WTC11 (cell line): Measurements from ENCODE around the gene MAGEB6B. TPM values are rescaled to one million over a fixed set of nuclear protein-coding genes. Genes with fewer than 3 reads are reported as not detected.
A peak's percentile ranks its signal among the peaks of the same experiment; 100 is the strongest.

ENCODE experiments used
- ATAC-seq: fragments of 200-7000 bp; cut with Tn5 transposase; 2 replicates; pipeline ENCODE4 v1.10.0; 2021; ENCODE audit warnings: mild to moderate bottlenecking, moderate library complexity
- CTCF ChIA-PET: fragments of 300-600 bp; sonication (Branson Sonifier 250); formaldehyde crosslinking; loops from one replicate; lab custom pipeline; 2021; ENCODE audit warnings: antibody characterized with exemption; lab: Charles Lee
- POLR2A ChIA-PET: fragments of 350-600 bp; sonication (Branson Sonifier 250); formaldehyde crosslinking; loops from one replicate; lab custom pipeline; 2021; ENCODE audit warnings: antibody characterized with exemption; lab: Charles Lee
- DNase-seq: peaks from one replicate; pipeline ENCODE4 v3.0.0; 2021; ENCODE audit warnings: low spot score
- H3K27ac Mint-ChIP-seq: 2 replicates; pipeline ENCODE4 v1.8.0; 2021; ENCODE audit warnings: mixed read lengths
- H3K27me3 Mint-ChIP-seq: 2 replicates; pipeline ENCODE4 v1.8.0; 2021; ENCODE audit warnings: low read depth, mild to moderate bottlenecking, moderate library complexity, mixed read lengths
- H3K36me3 Mint-ChIP-seq: 2 replicates; pipeline ENCODE4 v1.8.0; 2021; ENCODE audit warnings: mixed read lengths
- H3K4me1 Mint-ChIP-seq: 2 replicates; pipeline ENCODE4 v1.8.0; 2022; ENCODE audit warnings: mixed read lengths
- H3K4me3 Mint-ChIP-seq: 2 replicates; pipeline ENCODE4 v1.8.0; 2021; ENCODE audit warnings: mild to moderate bottlenecking, moderate library complexity, mixed read lengths
- H3K9me3 Mint-ChIP-seq: 2 replicates; pipeline ENCODE4 v1.8.0; 2021; ENCODE audit warnings: mixed read lengths
- CBFB ChIP-seq: sonication (generic); formaldehyde crosslinking; IDR thresholded peaks from 2 replicates; pipeline ENCODE4 v1.8.1; 2022; ENCODE audit warnings: mild to moderate bottlenecking, low read depth, missing genetic modification reagents
- CREM ChIP-seq: sonication (generic); formaldehyde crosslinking; IDR thresholded peaks from 2 replicates; pipeline ENCODE4 v1.8.1; 2022; ENCODE audit warnings: mild to moderate bottlenecking, missing genetic modification reagents, moderate library complexity
- ETV6 ChIP-seq: sonication (generic); formaldehyde crosslinking; IDR thresholded peaks from 2 replicates; pipeline ENCODE4 v1.8.1; 2022; ENCODE audit warnings: mild to moderate bottlenecking, missing genetic modification reagents
- GRHL2 ChIP-seq: fragments of 250-450 bp; sonication (Bioruptor Pico); IDR thresholded peaks from 2 replicates; pipeline ENCODE4 v1.8.0; 2022; ENCODE audit warnings: mild to moderate bottlenecking, moderate library complexity; ENCODE audit not compliant: insufficient replicate concordance, severe bottlenecking
- GTF2I ChIP-seq: fragments of 250-450 bp; sonication (Bioruptor Pico); conservative IDR thresholded peaks from 2 replicates; pipeline ENCODE4 v1.4.0; 2021; ENCODE audit warnings: mild to moderate bottlenecking
- IRF2 ChIP-seq: sonication (generic); formaldehyde crosslinking; IDR thresholded peaks from 2 replicates; pipeline ENCODE4 v1.8.0; 2022; ENCODE audit warnings: low read depth, missing genetic modification reagents, borderline replicate concordance
- JAZF1 ChIP-seq: fragments of 250-450 bp; sonication (Bioruptor Pico); IDR thresholded peaks from 2 replicates; pipeline ENCODE4 v1.9.0; 2021; ENCODE audit warnings: moderate library complexity, mild to moderate bottlenecking, inconsistent platforms
- JUN ChIP-seq: sonication (generic); formaldehyde crosslinking; IDR thresholded peaks from 2 replicates; pipeline ENCODE4 v1.8.0; 2023; ENCODE audit warnings: mild to moderate bottlenecking, missing genetic modification reagents
- MXD4 ChIP-seq: fragments of 250-450 bp; sonication (Bioruptor Pico); IDR thresholded peaks from 2 replicates; pipeline ENCODE4 v1.8.0; 2021; ENCODE audit warnings: mild to moderate bottlenecking, moderate library complexity, borderline replicate concordance
- RELA ChIP-seq: sonication (generic); formaldehyde crosslinking; IDR thresholded peaks from 2 replicates; pipeline ENCODE4 v1.8.1; 2022; ENCODE audit warnings: missing genetic modification reagents, mild to moderate bottlenecking, borderline replicate concordance
- SOX15 ChIP-seq: fragments of 250-450 bp; sonication (Bioruptor Pico); IDR thresholded peaks from 2 replicates; pipeline ENCODE4 v1.9.0; 2021; ENCODE audit warnings: mild to moderate bottlenecking
- TEAD4 ChIP-seq: sonication (generic); formaldehyde crosslinking; IDR thresholded peaks from 2 replicates; pipeline ENCODE4 v1.8.0; 2022; ENCODE audit warnings: mild to moderate bottlenecking, missing genetic modification reagents
- TP53 ChIP-seq: sonication (generic); formaldehyde crosslinking; IDR thresholded peaks from 2 replicates; pipeline ENCODE4 v1.8.1; 2023; ENCODE audit warnings: mild to moderate bottlenecking, missing genetic modification reagents
- ZNF121 ChIP-seq: sonication (generic); formaldehyde crosslinking; IDR thresholded peaks from 2 replicates; pipeline ENCODE4 v1.8.0; 2023; ENCODE audit warnings: missing genetic modification reagents
- ZNF232 ChIP-seq: sonication (generic); formaldehyde crosslinking; IDR thresholded peaks from 2 replicates; pipeline ENCODE4 v1.8.0; 2022; ENCODE audit warnings: mild to moderate bottlenecking, missing genetic modification reagents
- ZNF263 ChIP-seq: sonication (generic); formaldehyde crosslinking; IDR thresholded peaks from 2 replicates; pipeline ENCODE4 v1.8.1; 2022; ENCODE audit warnings: low read depth, mild to moderate bottlenecking, moderate library complexity, missing genetic modification reagents
- ZNF396 ChIP-seq: fragments of 250-450 bp; sonication (Bioruptor Pico); IDR thresholded peaks from 2 replicates; pipeline ENCODE4 v1.8.0; 2021; ENCODE audit warnings: mild to moderate bottlenecking, moderate library complexity, borderline replicate concordance
- ZNF416 ChIP-seq: fragments of 250-450 bp; sonication (Bioruptor Pico); IDR thresholded peaks from 2 replicates; pipeline ENCODE4 v1.9.0; 2021; ENCODE audit warnings: mild to moderate bottlenecking, inconsistent platforms
- total RNA-seq: library from RNA; stranded (reverse); gene quantifications from 3 replicates; pipeline ENCODE4 v1.2.3, GENCODE V29; 2021
- TF ChIP-seq, protein P1 (sequence below): sonication (generic); formaldehyde crosslinking; IDR thresholded peaks from 2 replicates; pipeline ENCODE4 v1.8.1; 2023; ENCODE audit warnings: mild to moderate bottlenecking, missing genetic modification reagents, borderline replicate concordance
- TF ChIP-seq, protein P2 (sequence below): fragments of 250-450 bp; sonication (Bioruptor Pico); IDR thresholded peaks from 2 replicates; pipeline ENCODE4 v2.1.2; 2022; ENCODE audit warnings: mild to moderate bottlenecking, moderate library complexity
- TF ChIP-seq, protein P3 (sequence below): sonication (generic); formaldehyde crosslinking; IDR thresholded peaks from 2 replicates; pipeline ENCODE4 v1.8.1; 2022; ENCODE audit warnings: low read depth, mild to moderate bottlenecking, moderate library complexity, missing genetic modification reagents, borderline replicate concordance
- TF ChIP-seq, protein P4 (sequence below): fragments of 250-450 bp; sonication (Bioruptor Pico); IDR thresholded peaks from 2 replicates; pipeline ENCODE4 v1.9.0; 2021; ENCODE audit warnings: moderate library complexity, mild to moderate bottlenecking, inconsistent platforms, borderline replicate concordance
- TF ChIP-seq, protein P5 (sequence below): sonication (generic); formaldehyde crosslinking; IDR thresholded peaks from 2 replicates; pipeline ENCODE4 v1.8.0; 2023; ENCODE audit warnings: missing genetic modification reagents
- TF ChIP-seq, protein P6 (sequence below): fragments of 200-600 bp; IDR thresholded peaks from 2 replicates; pipeline ENCODE4 v1.8.0; 2022; ENCODE audit warnings: antibody characterized with exemption

Gene MAGEB6B
- total RNA-seq, 1 experiment from 2014 or later, result not detected

DNA sequence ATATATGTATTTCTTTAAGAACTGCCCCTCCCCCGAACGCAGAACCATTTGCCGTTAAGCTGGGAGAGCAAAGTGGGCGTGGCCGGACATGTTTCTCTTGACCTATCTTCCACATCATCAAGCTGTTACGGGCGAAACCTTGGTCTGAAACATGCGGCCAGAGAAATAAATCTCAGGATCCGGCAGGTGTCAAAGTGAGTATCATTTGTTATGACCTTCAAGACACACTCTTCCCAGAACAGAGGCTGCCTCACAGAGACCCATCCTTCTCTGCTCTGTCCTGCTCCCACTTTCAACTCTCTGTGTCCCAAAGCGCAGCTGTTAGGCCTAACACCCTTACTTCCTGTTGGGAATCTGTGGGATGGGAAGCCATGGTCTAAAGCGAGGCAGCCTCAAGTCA is 22.1 kb upstream of the MAGEB6B start, which contains the start of gene MAGEB18 (continued):
- TF ChIP-seq, protein P1, sequence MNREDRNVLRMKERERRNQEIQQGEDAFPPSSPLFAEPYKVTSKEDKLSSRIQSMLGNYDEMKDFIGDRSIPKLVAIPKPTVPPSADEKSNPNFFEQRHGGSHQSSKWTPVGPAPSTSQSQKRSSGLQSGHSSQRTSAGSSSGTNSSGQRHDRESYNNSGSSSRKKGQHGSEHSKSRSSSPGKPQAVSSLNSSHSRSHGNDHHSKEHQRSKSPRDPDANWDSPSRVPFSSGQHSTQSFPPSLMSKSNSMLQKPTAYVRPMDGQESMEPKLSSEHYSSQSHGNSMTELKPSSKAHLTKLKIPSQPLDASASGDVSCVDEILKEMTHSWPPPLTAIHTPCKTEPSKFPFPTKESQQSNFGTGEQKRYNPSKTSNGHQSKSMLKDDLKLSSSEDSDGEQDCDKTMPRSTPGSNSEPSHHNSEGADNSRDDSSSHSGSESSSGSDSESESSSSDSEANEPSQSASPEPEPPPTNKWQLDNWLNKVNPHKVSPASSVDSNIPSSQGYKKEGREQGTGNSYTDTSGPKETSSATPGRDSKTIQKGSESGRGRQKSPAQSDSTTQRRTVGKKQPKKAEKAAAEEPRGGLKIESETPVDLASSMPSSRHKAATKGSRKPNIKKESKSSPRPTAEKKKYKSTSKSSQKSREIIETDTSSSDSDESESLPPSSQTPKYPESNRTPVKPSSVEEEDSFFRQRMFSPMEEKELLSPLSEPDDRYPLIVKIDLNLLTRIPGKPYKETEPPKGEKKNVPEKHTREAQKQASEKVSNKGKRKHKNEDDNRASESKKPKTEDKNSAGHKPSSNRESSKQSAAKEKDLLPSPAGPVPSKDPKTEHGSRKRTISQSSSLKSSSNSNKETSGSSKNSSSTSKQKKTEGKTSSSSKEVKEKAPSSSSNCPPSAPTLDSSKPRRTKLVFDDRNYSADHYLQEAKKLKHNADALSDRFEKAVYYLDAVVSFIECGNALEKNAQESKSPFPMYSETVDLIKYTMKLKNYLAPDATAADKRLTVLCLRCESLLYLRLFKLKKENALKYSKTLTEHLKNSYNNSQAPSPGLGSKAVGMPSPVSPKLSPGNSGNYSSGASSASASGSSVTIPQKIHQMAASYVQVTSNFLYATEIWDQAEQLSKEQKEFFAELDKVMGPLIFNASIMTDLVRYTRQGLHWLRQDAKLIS (CRISPR knock-in tag), result no peak
- no peak for TF ChIP-seq ZNF416 (CRISPR knock-in tag)
- TF ChIP-seq CREM (CRISPR knock-in tag), result no peak
- no peak for TF ChIP-seq TEAD4 (CRISPR knock-in tag)
- TF ChIP-seq ZNF232 (CRISPR knock-in tag), result no peak

DNA sequence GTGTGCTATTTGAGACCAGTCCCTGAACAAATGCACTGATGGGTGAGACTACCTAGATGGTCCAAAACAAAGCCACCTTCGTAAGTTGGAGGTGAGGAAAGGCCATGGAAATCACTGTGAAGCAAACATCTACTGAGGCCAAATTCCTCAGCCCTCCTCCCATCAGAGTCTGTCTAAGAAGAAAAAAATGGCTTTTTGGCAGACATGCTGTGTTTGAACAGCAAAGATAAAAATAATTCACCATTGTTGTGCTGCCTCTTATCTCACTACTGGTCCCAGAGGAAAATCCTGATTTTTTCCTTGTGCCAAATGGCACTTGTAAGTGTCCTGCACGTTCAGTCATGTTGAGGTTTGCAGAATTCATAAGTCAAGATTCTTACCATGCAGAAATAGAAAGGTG is 14.4 kb upstream of the MAGEB6B start:
- no peak for ATAC-seq
- ChIA-PET CTCF (no interaction called here), POLR2A (no interaction called here)
- no peak for DNase-seq
- no peak overlapping the region for H3K27ac Mint-ChIP-seq
- H3K9me3 Mint-ChIP-seq, result no peaks in the 10 kb centered on the region
- H3K27me3 Mint-ChIP-seq, result no peaks in the 10 kb centered on the region
- TF ChIP-seq ZNF396, result no peak
- TF ChIP-seq, protein P2, sequence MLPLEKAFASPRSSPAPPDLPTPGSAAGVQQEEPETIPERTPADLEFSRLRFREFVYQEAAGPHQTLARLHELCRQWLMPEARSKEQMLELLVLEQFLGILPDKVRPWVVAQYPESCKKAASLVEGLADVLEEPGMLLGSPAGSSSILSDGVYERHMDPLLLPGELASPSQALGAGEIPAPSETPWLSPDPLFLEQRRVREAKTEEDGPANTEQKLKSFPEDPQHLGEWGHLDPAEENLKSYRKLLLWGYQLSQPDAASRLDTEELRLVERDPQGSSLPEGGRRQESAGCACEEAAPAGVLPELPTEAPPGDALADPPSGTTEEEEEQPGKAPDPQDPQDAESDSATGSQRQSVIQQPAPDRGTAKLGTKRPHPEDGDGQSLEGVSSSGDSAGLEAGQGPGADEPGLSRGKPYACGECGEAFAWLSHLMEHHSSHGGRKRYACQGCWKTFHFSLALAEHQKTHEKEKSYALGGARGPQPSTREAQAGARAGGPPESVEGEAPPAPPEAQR (CRISPR knock-in tag), result no peak
- no peak for TF ChIP-seq JAZF1 (CRISPR knock-in tag)
- TF ChIP-seq TEAD4 (CRISPR knock-in tag), result no peak
- no peak for TF ChIP-seq SOX15 (CRISPR knock-in tag)
- no peak for TF ChIP-seq CBFB (CRISPR knock-in tag)
- TF ChIP-seq GRHL2 (CRISPR knock-in tag), result no peak
- TF ChIP-seq IRF2 (CRISPR knock-in tag), result no peak
- TF ChIP-seq MXD4 (CRISPR knock-in tag), result no peak
- TF ChIP-seq, protein P3, sequence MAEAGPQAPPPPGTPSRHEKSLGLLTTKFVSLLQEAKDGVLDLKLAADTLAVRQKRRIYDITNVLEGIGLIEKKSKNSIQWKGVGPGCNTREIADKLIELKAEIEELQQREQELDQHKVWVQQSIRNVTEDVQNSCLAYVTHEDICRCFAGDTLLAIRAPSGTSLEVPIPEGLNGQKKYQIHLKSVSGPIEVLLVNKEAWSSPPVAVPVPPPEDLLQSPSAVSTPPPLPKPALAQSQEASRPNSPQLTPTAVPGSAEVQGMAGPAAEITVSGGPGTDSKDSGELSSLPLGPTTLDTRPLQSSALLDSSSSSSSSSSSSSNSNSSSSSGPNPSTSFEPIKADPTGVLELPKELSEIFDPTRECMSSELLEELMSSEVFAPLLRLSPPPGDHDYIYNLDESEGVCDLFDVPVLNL (CRISPR knock-in tag), result no peak
- TF ChIP-seq ZNF263 (CRISPR knock-in tag), result no peak
- H3K36me3 Mint-ChIP-seq, result no peaks in the 10 kb centered on the region
- no peak overlapping the region for H3K4me3 Mint-ChIP-seq
- no peaks in the 10 kb centered on the region for H3K4me1 Mint-ChIP-seq

DNA sequence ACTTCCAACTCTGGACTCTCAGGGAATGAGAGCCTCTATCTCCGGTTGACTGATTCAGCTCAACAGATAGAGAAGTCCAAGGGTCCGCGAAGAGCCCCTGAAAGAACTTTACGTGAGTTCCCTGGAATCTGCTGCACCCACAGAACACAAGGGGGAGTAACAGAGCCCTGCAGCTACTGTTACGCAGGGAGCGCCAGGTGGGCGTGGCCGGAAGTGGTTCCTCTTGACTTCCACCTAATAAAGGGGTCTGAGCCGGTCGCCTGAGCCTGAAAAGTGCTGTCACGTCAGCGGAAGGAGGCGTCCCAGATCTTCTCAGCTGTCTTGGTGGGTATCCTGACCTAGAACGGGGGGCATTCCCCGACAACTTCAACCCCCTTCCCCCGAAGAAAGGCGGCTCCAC is 31.8 kb downstream of the MAGEB6B start, which contains the start of gene MAGEB6:
Gene MAGEB6, plus strand, starts transcription at position 237 of the 400 bp plus-strand sequence. CDS start 1,407 bp downstream, outside the sequence.
- ChIA-PET CTCF (no interaction called here), POLR2A (no interaction called here)
- DNase-seq, result peak; percentile 11
- TF ChIP-seq RELA (CRISPR knock-in tag) (no peak), ZNF121 (CRISPR knock-in tag) (no peak), JUN (CRISPR knock-in tag) (no peak), ETV6 (CRISPR knock-in tag) (no peak), GTF2I (CRISPR knock-in tag) (no peak), TP53 (no peak)
- TF ChIP-seq, protein P4, sequence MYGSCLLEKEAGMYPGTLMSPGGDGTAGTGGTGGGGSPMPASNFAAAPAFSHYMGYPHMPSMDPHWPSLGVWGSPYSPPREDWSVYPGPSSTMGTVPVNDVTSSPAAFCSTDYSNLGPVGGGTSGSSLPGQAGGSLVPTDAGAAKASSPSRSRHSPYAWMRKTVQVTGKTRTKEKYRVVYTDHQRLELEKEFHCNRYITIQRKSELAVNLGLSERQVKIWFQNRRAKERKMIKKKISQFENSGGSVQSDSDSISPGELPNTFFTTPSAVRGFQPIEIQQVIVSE, result no peak
- TF ChIP-seq, protein P5, sequence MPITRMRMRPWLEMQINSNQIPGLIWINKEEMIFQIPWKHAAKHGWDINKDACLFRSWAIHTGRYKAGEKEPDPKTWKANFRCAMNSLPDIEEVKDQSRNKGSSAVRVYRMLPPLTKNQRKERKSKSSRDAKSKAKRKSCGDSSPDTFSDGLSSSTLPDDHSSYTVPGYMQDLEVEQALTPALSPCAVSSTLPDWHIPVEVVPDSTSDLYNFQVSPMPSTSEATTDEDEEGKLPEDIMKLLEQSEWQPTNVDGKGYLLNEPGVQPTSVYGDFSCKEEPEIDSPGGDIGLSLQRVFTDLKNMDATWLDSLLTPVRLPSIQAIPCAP, result no peak
- TF ChIP-seq, protein P6, sequence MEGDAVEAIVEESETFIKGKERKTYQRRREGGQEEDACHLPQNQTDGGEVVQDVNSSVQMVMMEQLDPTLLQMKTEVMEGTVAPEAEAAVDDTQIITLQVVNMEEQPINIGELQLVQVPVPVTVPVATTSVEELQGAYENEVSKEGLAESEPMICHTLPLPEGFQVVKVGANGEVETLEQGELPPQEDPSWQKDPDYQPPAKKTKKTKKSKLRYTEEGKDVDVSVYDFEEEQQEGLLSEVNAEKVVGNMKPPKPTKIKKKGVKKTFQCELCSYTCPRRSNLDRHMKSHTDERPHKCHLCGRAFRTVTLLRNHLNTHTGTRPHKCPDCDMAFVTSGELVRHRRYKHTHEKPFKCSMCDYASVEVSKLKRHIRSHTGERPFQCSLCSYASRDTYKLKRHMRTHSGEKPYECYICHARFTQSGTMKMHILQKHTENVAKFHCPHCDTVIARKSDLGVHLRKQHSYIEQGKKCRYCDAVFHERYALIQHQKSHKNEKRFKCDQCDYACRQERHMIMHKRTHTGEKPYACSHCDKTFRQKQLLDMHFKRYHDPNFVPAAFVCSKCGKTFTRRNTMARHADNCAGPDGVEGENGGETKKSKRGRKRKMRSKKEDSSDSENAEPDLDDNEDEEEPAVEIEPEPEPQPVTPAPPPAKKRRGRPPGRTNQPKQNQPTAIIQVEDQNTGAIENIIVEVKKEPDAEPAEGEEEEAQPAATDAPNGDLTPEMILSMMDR, result no peak

More for the DNA sequence above, 31.8 kb downstream of the MAGEB6B start, which contains the start of gene MAGEB6:
- H3K27me3 Mint-ChIP-seq, result no peaks in the 10 kb centered on the region
- H3K4me1 Mint-ChIP-seq, result no peaks in the 10 kb centered on the region
- no peak within 1 kb of the TSS for H3K4me3 Mint-ChIP-seq
- peak; percentile 57; the same call in 1 of the 2 replicates for ATAC-seq
- H3K9me3 Mint-ChIP-seq, result peaks cover 5% of the 10 kb centered on the region; the same call in 1 of the 2 replicates
- no peaks in the 10 kb centered on the region for H3K36me3 Mint-ChIP-seq
- no peak within 1 kb of the TSS for H3K27ac Mint-ChIP-seq
